Naive thymus-derived CD4-positive, alpha-beta T cell (primary cell): ENCODE data around the gene POLR2L. TPM values are rescaled to one million over a fixed set of nuclear protein-coding genes. Genes with fewer than 3 reads are reported as not detected.
A peak's percentile ranks its signal among the peaks of the same experiment; 100 is the strongest.

ENCODE experiments used
- ATAC-seq: fragments of 150-1000 bp; cut with Tn5 transposase; 2 replicates; pipeline ENCODE4 v1.10.0; 2021; ENCODE audit warnings: mild to moderate bottlenecking, moderate library complexity
- CTCF ChIA-PET: fragments of 350-600 bp; sonication (Branson Sonifier 250); formaldehyde crosslinking; loops from one replicate; lab custom pipeline; 2021; ENCODE audit warnings: antibody characterized with exemption; lab: Charles Lee
- POLR2A ChIA-PET: fragments of 350-600 bp; sonication (Branson Sonifier 250); formaldehyde crosslinking; loops from one replicate; lab custom pipeline; 2021; ENCODE audit warnings: antibody characterized with exemption, inconsistent platforms; lab: Charles Lee
- DNase-seq, 9 donors: peaks; one replicate each; pipeline versions ENCODE4 v3.0.0 to v3.0.0-alpha.2; 2020 to 2022; ENCODE audit warnings: mixed read lengths in 1 of 9
- H3K27ac ChIP-seq: one replicate; pipeline ENCODE4 v1.7.0; 2013; ENCODE audit warnings: mild to moderate bottlenecking, low read depth, low read length, moderate library complexity
- H3K27me3 ChIP-seq, 2 donors: one replicate each; pipeline ENCODE4 v1.7.0; 2013; ENCODE audit warnings: low read length in 2 of 2, mild to moderate bottlenecking in 2 of 2, moderate library complexity in 2 of 2; ENCODE audit not compliant: control insufficient read depth in 2 of 2, insufficient read depth in 2 of 2
- H3K36me3 ChIP-seq, 3 experiments: 1 replicate in 2 of 3; 2 replicates in 1 of 3; pipeline ENCODE4 v1.7.0; 2013; ENCODE audit warnings: low read length in 3 of 3, mild to moderate bottlenecking in 3 of 3, moderate library complexity in 1 of 3; ENCODE audit not compliant: insufficient read depth in 3 of 3, control insufficient read depth in 2 of 3
- H3K4me1 ChIP-seq, 2 donors: one replicate each; pipeline ENCODE4 v1.7.0; 2013; ENCODE audit warnings: low read length in 2 of 2, mild to moderate bottlenecking in 2 of 2, moderate library complexity in 1 of 2; ENCODE audit not compliant: control insufficient read depth in 2 of 2, insufficient read depth in 2 of 2
- H3K4me3 ChIP-seq: 2 replicates; pipeline ENCODE4 v1.7.0; 2013; ENCODE audit warnings: mild to moderate bottlenecking, low read length
- H3K9me3 ChIP-seq, 3 experiments: 1 replicate in 2 of 3; 2 replicates in 1 of 3; pipeline ENCODE4 v1.7.0; 2013; ENCODE audit warnings: low read length in 3 of 3; ENCODE audit not compliant: control insufficient read depth in 2 of 3
- H3K27ac Mint-ChIP-seq, 9 donors: one replicate each; pipeline ENCODE4 v1.8.0; 2020 to 2022; ENCODE audit warnings: mixed read lengths in 9 of 9, mild to moderate bottlenecking in 8 of 9, moderate library complexity in 5 of 9, inconsistent platforms in 2 of 9
- H3K27me3 Mint-ChIP-seq, 5 donors: one replicate each; pipeline ENCODE4 v1.8.0; 2021 to 2022; ENCODE audit warnings: mixed read lengths in 5 of 5, mild to moderate bottlenecking in 1 of 5
- H3K36me3 Mint-ChIP-seq, 5 donors: one replicate each; pipeline ENCODE4 v1.8.0; 2020 to 2022; ENCODE audit warnings: mixed read lengths in 5 of 5, mild to moderate bottlenecking in 3 of 5, inconsistent platforms in 1 of 5
- H3K4me1 Mint-ChIP-seq, 7 donors: one replicate each; pipeline ENCODE4 v1.8.0; 2020 to 2022; ENCODE audit warnings: mixed read lengths in 7 of 7, mild to moderate bottlenecking in 3 of 7, inconsistent platforms in 1 of 7
- H3K4me3 Mint-ChIP-seq, 10 donors: one replicate each; pipeline ENCODE4 v1.8.0; 2020 to 2022; ENCODE audit warnings: mild to moderate bottlenecking in 10 of 10, mixed read lengths in 10 of 10, moderate library complexity in 6 of 10, inconsistent platforms in 2 of 10
- H3K9me3 Mint-ChIP-seq, 11 donors: one replicate each; pipeline ENCODE4 v1.8.0; 2020 to 2022; ENCODE audit warnings: mixed read lengths in 11 of 11, mild to moderate bottlenecking in 4 of 11, inconsistent platforms in 1 of 11, moderate library complexity in 1 of 11
- intact Hi-C, 2 donors: fragments of 100-400 bp; cut with micrococcal nuclease; formaldehyde crosslinking; loops; one replicate each; pipeline ENCODE4 v1.15.1; 2023
- polyA plus RNA-seq, 2 donors: library from polyadenylated mRNA; unstranded; fragments of 300-500 nt; fragmentation: Illumina TruSeq; gene quantifications; one replicate each; pipeline ENCODE4 v1.2.3, GENCODE V29; 2021
- total RNA-seq, 6 experiments: library from RNA in 5 of 6; stranded (reverse) in 5 of 6; gene quantifications; 1 replicate in 5 of 6; 2 replicates in 1 of 6; pipeline ENCODE4 v1.2.3 and lab custom pipeline; 2021 to 2026

POLR2L gene
- total and polyA plus RNA-seq, 7 experiments from 2014 or later, result 31.2 to 93.3 (median 49.1) TPM

GRCh38 chr11:801097-801780, 41.1 kb downstream of the POLR2L start:
- H3K27ac Mint-ChIP-seq, result peak overlapping the region in 1 of 9 donors; percentile 18
- no peaks in the 10 kb centered on the region for H3K27me3 ChIP-seq
- DNase-seq (no peak), ATAC-seq (no peak)
- ChIA-PET CTCF (no interaction called here), POLR2A (interaction anchor here (1.7 to 8.5 kb wide), 2 partner anchors 10 to 18 kb away, joined by 4 to 66 read pairs; partner anchors contain the start of gene PNPLA2)
- peaks cover 0 to 2% (median 0%) of the 10 kb centered on the region in 5 donors for H3K36me3 Mint-ChIP-seq
- H3K9me3 ChIP-seq, result no peaks in the 10 kb centered on the region
- H3K4me3 ChIP-seq, result no peak overlapping the region
- no peak overlapping the region for H3K27ac ChIP-seq
- H3K27me3 Mint-ChIP-seq, result no peaks in the 10 kb centered on the region
- peaks cover 0 to 35% (median 5%) of the 10 kb centered on the region in 3 experiments for H3K36me3 ChIP-seq
- H3K4me1 Mint-ChIP-seq, result peaks cover 0 to 17% (median 13%) of the 10 kb centered on the region in 7 donors
- intact Hi-C loops, result no loop called here
- H3K4me3 Mint-ChIP-seq, result peak overlapping the region in 3 of 10 donors; percentile 21 to 58 (median 25)
- H3K9me3 Mint-ChIP-seq, result no peaks in the 10 kb centered on the region
- peaks cover 15 to 28% of the 10 kb centered on the region in 2 donors for H3K4me1 ChIP-seq

- H3K9me3 Mint-ChIP-seq, result no peaks in the 10 kb centered on the region
- POLR2A ChIA-PET, result interaction anchor here (1.7 to 8.5 kb wide), 2 partner anchors 9 to 19 kb away, joined by 4 to 66 read pairs; partner anchors contain the start of gene PNPLA2
- peaks cover 0 to 4% (median 0%) of the 10 kb centered on the region in 5 donors for H3K36me3 Mint-ChIP-seq
- no peaks in the 10 kb centered on the region for H3K27me3 Mint-ChIP-seq
- H3K4me1 Mint-ChIP-seq, result peaks cover 0 to 21% (median 16%) of the 10 kb centered on the region in 7 donors
- Histone ChIP-seq H3K36me3 (peaks cover 0 to 38% (median 5%) of the 10 kb centered on the region in 3 experiments), H3K4me3 (no peak overlapping the region), H3K27ac (no peak overlapping the region), H3K27me3 (no peaks in the 10 kb centered on the region), H3K4me1 (peaks cover 17 to 29% of the 10 kb centered on the region in 2 donors), H3K9me3 (no peaks in the 10 kb centered on the region)
- ATAC-seq (no peak), DNase-seq (no peak)
- CTCF ChIA-PET, result no interaction called here
- no peak overlapping the region for H3K27ac Mint-ChIP-seq
- intact Hi-C loops, result no loop called here
- H3K4me3 Mint-ChIP-seq, result peak overlapping the region in 2 of 10 donors; percentile 18 to 25
Observed at GRCh38 chr11:800473-800872, 41.9 kb downstream of the POLR2L start.

DNA sequence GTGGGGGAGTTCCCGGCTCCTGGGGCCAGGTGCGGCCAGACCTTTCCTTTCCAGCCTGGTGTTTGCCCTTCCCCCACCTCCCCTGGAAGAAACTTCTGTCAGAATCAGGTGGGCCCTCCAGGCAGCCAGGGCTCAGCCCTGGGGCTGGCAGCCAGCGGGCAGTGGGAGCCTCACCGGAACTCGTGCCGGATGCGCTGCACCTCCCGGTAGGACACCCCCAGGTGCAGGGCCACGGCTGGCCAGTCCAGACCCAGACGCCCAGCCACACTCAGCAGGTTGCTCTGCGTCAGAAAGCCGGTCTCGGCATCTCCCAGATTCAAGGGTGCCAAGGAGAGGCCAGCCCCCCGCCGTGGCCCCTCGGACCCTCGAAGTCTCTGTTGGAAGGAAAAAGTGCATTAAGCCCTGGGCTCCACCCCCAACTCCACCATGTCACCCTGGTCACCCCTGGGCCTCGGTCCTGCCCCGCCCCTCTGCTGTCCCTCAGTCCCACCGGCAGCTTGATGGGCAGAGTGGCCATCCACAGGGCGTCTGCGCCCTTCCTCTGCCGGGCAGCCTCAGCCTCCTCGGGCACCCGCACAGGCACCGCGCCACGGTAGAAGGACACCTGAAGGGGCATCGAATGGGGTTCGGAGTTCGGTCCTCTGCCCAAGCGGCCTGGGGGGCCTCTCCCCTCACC, 42.5 kb downstream of the POLR2L start:
- H3K9me3 Mint-ChIP-seq, result no peaks in the 10 kb centered on the region
- POLR2A ChIA-PET, result interaction anchor here (1.2 to 8.5 kb wide), 3 partner anchors 9 to 20 kb away, joined by 3 to 66 read pairs (median 5); partner anchors contain the start of genes PNPLA2 and RPLP2
- H3K36me3 Mint-ChIP-seq, result peaks cover 0 to 4% (median 0%) of the 10 kb centered on the region in 5 donors
- Histone ChIP-seq H3K9me3 (no peaks in the 10 kb centered on the region), H3K4me3 (no peak overlapping the region), H3K27ac (no peak overlapping the region), H3K36me3 (peaks cover 0 to 38% (median 5%) of the 10 kb centered on the region in 3 experiments), H3K4me1 (peaks cover 21 to 29% of the 10 kb centered on the region in 2 donors), H3K27me3 (no peaks in the 10 kb centered on the region)
- H3K27ac Mint-ChIP-seq, result peak overlapping the region in 1 of 9 donors; percentile 4
- DNase-seq (no peak), ATAC-seq (no peak)
- intact Hi-C loops, result loop anchor here (5.0 to 10.0 kb wide), 5 partner anchors 72 to 562 kb away; partner anchors contain the start of genes AP2A2 (in 1 of the 2), LMNTD2 (in 1 of the 2), PSMD13 (in 1 of the 2) and RASSF7 (in 1 of the 2)
- CTCF ChIA-PET, result interaction anchor here (0.8 kb wide), 1 partner anchor 49 kb away, joined by 3 read pairs; no protein-coding TSS in a partner anchor
- peaks cover 0 to 21% (median 16%) of the 10 kb centered on the region in 7 donors for H3K4me1 Mint-ChIP-seq
- peak overlapping the region in 2 of 10 donors; percentile 25 to 61 for H3K4me3 Mint-ChIP-seq
- no peaks in the 10 kb centered on the region for H3K27me3 Mint-ChIP-seq

GRCh38 chr11:798093-798713, 44.1 kb downstream of the POLR2L start, which contains the start of gene SLC25A22:
Gene SLC25A22 (minus strand): TSS chr11:798281. CDS start chr11:795006, 3,275 bp downstream.
- peak; percentile 82 for ATAC-seq
- peaks cover 0 to 6% (median 0%) of the 10 kb centered on the region in 5 donors for H3K36me3 Mint-ChIP-seq
- H3K27ac ChIP-seq, result peak within 1 kb of the TSS; percentile 93
- peak within 1 kb of the TSS; percentile 84 to 99 (median 90) for H3K4me3 Mint-ChIP-seq
- no peaks in the 10 kb centered on the region for H3K9me3 Mint-ChIP-seq
- no peaks in the 10 kb centered on the region for H3K27me3 Mint-ChIP-seq
- H3K36me3 ChIP-seq, result peaks cover 0 to 51% (median 5%) of the 10 kb centered on the region in 3 experiments
- DNase-seq, result peak; percentile 66 to 93 (median 83)
- H3K4me3 ChIP-seq, result peak within 1 kb of the TSS; percentile 87
- H3K4me1 ChIP-seq, result peaks cover 14 to 16% of the 10 kb centered on the region in 2 donors
- peaks cover 0 to 15% (median 12%) of the 10 kb centered on the region in 7 donors for H3K4me1 Mint-ChIP-seq
- H3K27ac Mint-ChIP-seq, result peak within 1 kb of the TSS; percentile 61 to 94 (median 92)
- ChIA-PET CTCF (interaction anchor here (0.7 kb wide), 1 partner anchor 109 kb away, joined by 5 read pairs; no protein-coding TSS in a partner anchor), POLR2A (interaction anchor here (0.9 to 8.5 kb wide), 7 partner anchors 8 to 222 kb away, joined by 3 to 66 read pairs (median 5); partner anchors contain the start of genes GATD1, PHRF1, PNPLA2 and RPLP2)
- no peaks in the 10 kb centered on the region for H3K9me3 ChIP-seq
- intact Hi-C loops, result loop anchor here (1.0 to 10.0 kb wide), 8 partner anchors 21 to 591 kb away; partner anchors contain the start of genes AP2A2 (in 1 of the 2), BET1L (in 1 of the 2), LMNTD2 (in 1 of the 2) and PSMD13 (in 1 of the 2)
- no peaks in the 10 kb centered on the region for H3K27me3 ChIP-seq

DNA sequence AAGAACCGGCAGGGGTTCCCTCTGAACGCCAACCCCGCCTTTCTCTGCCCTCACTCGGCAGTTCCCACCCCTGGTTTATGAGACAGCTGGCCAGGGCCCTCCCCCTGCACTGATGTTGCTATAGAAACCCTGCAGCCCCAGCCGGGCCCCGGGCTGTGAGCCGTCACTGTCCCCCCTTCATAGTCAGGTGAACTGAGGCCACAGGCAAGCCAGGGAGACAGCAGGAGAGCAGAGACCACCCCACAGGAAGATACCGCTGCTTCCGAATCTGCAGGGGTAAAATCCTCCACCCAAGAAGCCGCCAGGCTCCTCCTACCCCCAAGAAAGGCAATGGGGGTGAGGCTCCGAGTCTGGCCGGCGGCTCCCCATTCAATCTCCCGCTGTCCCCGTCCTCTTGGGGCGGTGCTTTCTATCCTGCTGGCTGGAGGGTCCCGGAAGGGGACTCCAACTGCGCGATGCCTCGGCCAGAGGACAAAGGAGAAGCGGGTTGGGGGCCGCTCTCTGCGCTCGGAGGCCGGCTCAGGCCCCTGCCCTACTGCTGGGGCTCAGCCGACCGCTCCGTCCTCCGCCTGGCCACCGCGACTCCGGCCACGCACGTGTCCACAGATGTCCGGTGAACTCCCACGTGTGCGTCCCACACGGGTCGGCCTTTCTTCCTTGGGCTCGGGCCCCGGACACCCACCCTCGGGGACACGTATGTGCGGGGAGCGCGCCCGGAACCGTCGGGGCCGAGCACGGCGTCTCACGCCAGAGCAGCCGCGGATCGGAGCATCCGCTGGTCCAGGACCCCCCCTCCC, 44.8 kb downstream of the POLR2L start:
- peak overlapping the region; percentile 93 for H3K27ac ChIP-seq
- H3K4me1 ChIP-seq, result peaks cover 14 to 16% of the 10 kb centered on the region in 2 donors
- POLR2A ChIA-PET, result interaction anchor here (0.7 to 3.0 kb wide), 11 partner anchors 9 to 590 kb away, joined by 3 to 23 read pairs (median 4); partner anchors contain the start of genes BET1L, GATD1, PHRF1 and PNPLA2
- Mint-ChIP-seq H3K27ac (peak overlapping the region; percentile 61 to 94 (median 92)), H3K36me3 (peaks cover 0 to 6% (median 0%) of the 10 kb centered on the region in 5 donors), H3K27me3 (no peaks in the 10 kb centered on the region), H3K4me3 (peak overlapping the region; percentile 84 to 99 (median 90)), H3K9me3 (no peaks in the 10 kb centered on the region), H3K4me1 (peaks cover 0 to 15% (median 12%) of the 10 kb centered on the region in 7 donors)
- CTCF ChIA-PET, result interaction anchor here (1.0 kb wide), 1 partner anchor 22 kb away, joined by 3 read pairs; no protein-coding TSS in a partner anchor
- peaks cover 0 to 52% (median 5%) of the 10 kb centered on the region in 3 experiments for H3K36me3 ChIP-seq
- peak overlapping the region; percentile 87 for H3K4me3 ChIP-seq
- intact Hi-C loops, result loop anchor here (1.0 to 10.0 kb wide), 13 partner anchors 8 to 590 kb away; partner anchors contain the start of genes LMNTD2 (in 2 of the 2), RASSF7 (in 2 of the 2), RPLP2 (in 2 of the 2) and TALDO1 (in 2 of the 2)
- peak; percentile 54 to 88 (median 63) for DNase-seq
- no peaks in the 10 kb centered on the region for H3K27me3 ChIP-seq
- ATAC-seq, result peak; percentile 64
- no peaks in the 10 kb centered on the region for H3K9me3 ChIP-seq
